Activated CD8-positive, alpha-beta T cell treated with anti-CD3 and anti-CD28 coated beads for 36 hours (primary cell): Measurements from ENCODE around the gene MAEA. TPM values are rescaled to one million over a fixed set of nuclear protein-coding genes. Genes with fewer than 3 reads are reported as not detected.

Experiments used
- ATAC-seq: fragments of 200-7000 bp; cut with Tn5 transposase; one replicate; pipeline ENCODE4 v1.10.0; 2021; ENCODE audit warnings: mild to moderate bottlenecking, moderate library complexity
- CTCF ChIA-PET: fragments of 350-600 bp; sonication (Branson Sonifier 250); formaldehyde crosslinking; loops from one replicate; lab custom pipeline; 2021; ENCODE audit warnings: antibody characterized with exemption; lab: Charles Lee
- POLR2A ChIA-PET: fragments of 350-600 bp; sonication (Branson Sonifier 250); formaldehyde crosslinking; loops from one replicate; lab custom pipeline; 2021; ENCODE audit warnings: antibody characterized with exemption; lab: Charles Lee
- DNase-seq: peaks from one replicate; pipeline ENCODE4 v3.0.0-alpha.2; 2020
- H3K27ac Mint-ChIP-seq: one replicate; pipeline ENCODE4 v1.8.0; 2021; ENCODE audit warnings: mild to moderate bottlenecking, mixed read lengths
- H3K27me3 Mint-ChIP-seq: one replicate; pipeline ENCODE4 v1.8.0; 2021; ENCODE audit warnings: mixed read lengths
- H3K36me3 Mint-ChIP-seq: one replicate; pipeline ENCODE4 v1.8.0; 2021; ENCODE audit warnings: low read depth, mixed read lengths
- H3K4me1 Mint-ChIP-seq: one replicate; pipeline ENCODE4 v1.8.0; 2021; ENCODE audit warnings: low read depth, mixed read lengths
- H3K4me3 Mint-ChIP-seq: one replicate; pipeline ENCODE4 v1.8.0; 2021; ENCODE audit warnings: mild to moderate bottlenecking, moderate library complexity, mixed read lengths
- H3K9me3 Mint-ChIP-seq: one replicate; pipeline ENCODE4 v1.8.0; 2021; ENCODE audit warnings: mixed read lengths
- intact Hi-C: fragments of 100-400 bp; cut with micrococcal nuclease; formaldehyde crosslinking; loops from one replicate; pipeline ENCODE4 v1.10.0; 2022
- total RNA-seq, 2 experiments: library from RNA; stranded (reverse); gene quantifications; one replicate each; pipeline ENCODE4 v1.2.3, GENCODE V29; 2021
- TF ChIP-seq, protein P1 (sequence below): fragments of 200-600 bp; IDR thresholded peaks from one replicate; pipeline ENCODE4 v1.8.0; 2022; ENCODE audit warnings: antibody characterized with exemption, mild to moderate bottlenecking

The MAEA gene
- total RNA-seq, 2 experiments from 2014 or later, result 32.3 to 37.0 TPM

DNA sequence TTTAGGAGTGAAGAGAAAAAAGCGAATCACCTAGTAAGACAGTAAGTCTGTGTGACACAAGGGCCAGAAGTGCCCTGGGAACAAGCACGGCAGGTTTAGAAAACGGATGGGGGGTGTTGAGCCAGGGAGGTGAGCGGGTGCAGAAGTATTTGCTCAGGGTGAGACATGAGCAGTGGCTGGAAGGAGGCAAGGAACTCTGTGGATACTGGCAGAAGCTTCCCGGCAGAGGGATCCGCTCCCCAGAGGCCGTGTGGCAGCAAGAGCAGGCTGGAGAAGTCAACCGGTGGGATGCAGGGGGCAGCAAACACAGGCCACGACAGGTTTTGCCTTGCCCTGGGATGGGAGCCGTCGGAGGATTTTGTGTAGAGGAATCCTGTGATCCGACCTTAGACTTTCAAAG, 55.0 kb downstream of the MAEA start:
- H3K4me3 Mint-ChIP-seq, result peak overlapping the region; percentile 81
- intact Hi-C loops, result no loop called here
- CTCF ChIA-PET, result interaction anchor here (2.5 kb wide), 1 partner anchor 54 kb away, joined by 5 read pairs; no protein-coding TSS in a partner anchor
- DNase-seq, result no peak
- H3K9me3 Mint-ChIP-seq, result no peaks in the 10 kb centered on the region
- H3K4me1 Mint-ChIP-seq, result peaks cover 32% of the 10 kb centered on the region
- peak overlapping the region; percentile 0 for H3K27ac Mint-ChIP-seq
- TF ChIP-seq, protein P1, sequence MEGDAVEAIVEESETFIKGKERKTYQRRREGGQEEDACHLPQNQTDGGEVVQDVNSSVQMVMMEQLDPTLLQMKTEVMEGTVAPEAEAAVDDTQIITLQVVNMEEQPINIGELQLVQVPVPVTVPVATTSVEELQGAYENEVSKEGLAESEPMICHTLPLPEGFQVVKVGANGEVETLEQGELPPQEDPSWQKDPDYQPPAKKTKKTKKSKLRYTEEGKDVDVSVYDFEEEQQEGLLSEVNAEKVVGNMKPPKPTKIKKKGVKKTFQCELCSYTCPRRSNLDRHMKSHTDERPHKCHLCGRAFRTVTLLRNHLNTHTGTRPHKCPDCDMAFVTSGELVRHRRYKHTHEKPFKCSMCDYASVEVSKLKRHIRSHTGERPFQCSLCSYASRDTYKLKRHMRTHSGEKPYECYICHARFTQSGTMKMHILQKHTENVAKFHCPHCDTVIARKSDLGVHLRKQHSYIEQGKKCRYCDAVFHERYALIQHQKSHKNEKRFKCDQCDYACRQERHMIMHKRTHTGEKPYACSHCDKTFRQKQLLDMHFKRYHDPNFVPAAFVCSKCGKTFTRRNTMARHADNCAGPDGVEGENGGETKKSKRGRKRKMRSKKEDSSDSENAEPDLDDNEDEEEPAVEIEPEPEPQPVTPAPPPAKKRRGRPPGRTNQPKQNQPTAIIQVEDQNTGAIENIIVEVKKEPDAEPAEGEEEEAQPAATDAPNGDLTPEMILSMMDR, result no peak
- no peak for ATAC-seq
- POLR2A ChIA-PET, result no interaction called here
- peaks cover 14% of the 10 kb centered on the region for H3K36me3 Mint-ChIP-seq
- no peaks in the 10 kb centered on the region for H3K27me3 Mint-ChIP-seq

DNA sequence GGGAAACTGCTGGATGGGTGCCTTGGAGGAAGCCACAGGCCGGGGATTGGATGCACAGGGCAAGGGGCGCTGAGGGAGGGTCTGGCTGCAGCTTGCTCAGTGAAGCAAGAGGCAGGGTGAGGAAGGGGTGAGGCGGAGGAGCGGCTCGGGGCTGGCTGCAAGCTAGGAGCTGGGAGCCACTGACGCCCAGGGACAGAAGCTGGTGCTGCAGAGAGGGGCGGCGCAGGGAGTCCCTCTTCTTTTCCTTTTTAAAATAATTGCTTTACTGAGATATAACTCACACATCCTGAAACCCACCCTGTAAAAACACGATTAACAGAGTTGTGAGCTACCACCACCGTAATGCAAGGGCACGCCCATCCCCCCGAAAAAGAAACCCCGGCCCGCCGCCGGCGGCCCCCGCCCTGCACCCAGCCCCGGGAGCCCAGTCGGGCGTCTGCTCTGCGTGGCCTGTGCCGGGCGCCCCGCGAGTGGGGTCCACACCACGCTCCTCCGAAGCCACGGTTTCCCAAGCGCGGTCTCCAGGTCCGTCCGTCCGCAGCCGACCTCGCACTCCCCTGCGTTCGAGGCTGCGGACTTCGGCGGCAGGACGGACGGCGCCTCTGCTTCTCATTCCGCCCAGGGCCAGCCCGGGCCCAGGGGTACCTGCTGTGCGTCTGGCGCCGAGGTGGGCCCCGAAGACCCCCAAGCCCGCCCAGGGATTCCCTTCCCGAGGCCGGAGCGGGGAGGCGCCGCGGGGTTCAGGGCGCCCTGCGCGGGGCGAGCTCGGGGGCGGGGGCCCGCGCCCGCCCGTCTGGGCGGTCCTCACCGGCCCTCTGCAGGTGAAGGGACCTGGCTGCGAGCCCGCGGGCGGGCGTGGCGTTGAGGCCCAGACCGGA, 56.5 kb downstream of the MAEA start:
- CTCF ChIA-PET, result interaction anchor here (0.9 to 2.5 kb wide), 13 partner anchors 10 to 216 kb away, joined by 3 to 7 read pairs (median 4); no protein-coding TSS in a partner anchor
- TF ChIP-seq, protein P1, result no peak
- H3K9me3 Mint-ChIP-seq, result no peaks in the 10 kb centered on the region
- DNase-seq (peak; percentile 51), ATAC-seq (peak; percentile 18)
- POLR2A ChIA-PET, result interaction anchor here (0.6 to 3.1 kb wide), 10 partner anchors 11 to 447 kb away, joined by 3 to 23 read pairs (median 3); partner anchors contain the start of genes CTBP1, MAEA and SLBP
- intact Hi-C loops, result loop anchor here (2.0 kb wide), 1 partner anchor 97 kb away; the partner anchor contains the start of gene CTBP1
- peaks cover 40% of the 10 kb centered on the region for H3K4me1 Mint-ChIP-seq
- no peaks in the 10 kb centered on the region for H3K27me3 Mint-ChIP-seq
- peak overlapping the region; percentile 70 for H3K27ac Mint-ChIP-seq
- peak overlapping the region; percentile 81 for H3K4me3 Mint-ChIP-seq
- peaks cover 3% of the 10 kb centered on the region for H3K36me3 Mint-ChIP-seq

DNA sequence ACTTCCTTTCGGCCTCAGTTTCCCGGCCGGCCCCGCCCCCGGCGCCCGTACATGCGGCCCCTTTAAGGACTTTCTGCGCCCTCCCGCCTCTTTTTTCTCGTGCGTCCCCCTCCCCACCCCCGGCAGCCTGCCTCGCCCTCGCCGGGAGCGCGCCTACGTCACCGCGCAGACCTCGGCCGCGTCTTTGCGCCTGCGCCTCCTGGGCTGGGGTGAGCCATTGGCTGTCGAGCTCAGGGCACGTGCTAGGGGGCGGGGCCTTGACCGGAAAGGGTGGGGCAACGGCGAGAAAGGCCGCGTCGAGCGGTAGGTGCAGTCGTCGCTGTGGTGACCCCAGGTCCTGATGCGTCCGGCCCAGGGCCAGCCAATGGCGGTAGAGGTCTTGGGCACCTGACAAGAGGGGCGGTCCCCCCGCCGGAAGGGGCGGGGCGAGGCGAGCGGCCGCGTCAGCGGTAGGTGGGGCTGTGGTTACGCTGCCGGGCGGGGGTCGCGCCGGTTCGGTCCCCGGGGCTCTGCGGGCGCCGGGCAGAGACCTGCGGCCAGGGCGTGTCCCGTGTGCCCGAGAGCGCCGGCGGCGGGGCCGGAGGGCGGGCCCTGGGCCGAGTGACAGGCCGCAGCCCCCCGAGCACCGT, 57.2 kb downstream of the MAEA start, which contains the start of gene UVSSA:
UVSSA (plus strand) TSS at position 428 of the 629 bp plus-strand sequence. CDS start 884 bp downstream, outside the sequence.
- ChIA-PET CTCF (interaction anchor here (0.7 to 2.5 kb wide), 13 partner anchors 9 to 217 kb away, joined by 3 to 7 read pairs (median 4); no protein-coding TSS in a partner anchor), POLR2A (interaction anchor here (0.6 to 3.1 kb wide), 10 partner anchors 12 to 447 kb away, joined by 3 to 23 read pairs (median 3); partner anchors contain the start of genes CTBP1, MAEA and SLBP)
- intact Hi-C loops, result loop anchor here (2.0 kb wide), 1 partner anchor 98 kb away; the partner anchor contains the start of gene CTBP1
- Mint-ChIP-seq H3K9me3 (no peaks in the 10 kb centered on the region), H3K4me1 (peaks cover 43% of the 10 kb centered on the region), H3K27ac (peak within 1 kb of the TSS; percentile 90), H3K36me3 (peaks cover under 1% of the 10 kb centered on the region), H3K27me3 (no peaks in the 10 kb centered on the region), H3K4me3 (peak within 1 kb of the TSS; percentile 84)
- TF ChIP-seq, protein P1, result no peak
- ATAC-seq (peak; percentile 96), DNase-seq (peak; percentile 100)

- CTCF ChIA-PET, result interaction anchor here (0.7 to 2.5 kb wide), 12 partner anchors 8 to 216 kb away, joined by 3 to 7 read pairs (median 4); no protein-coding TSS in a partner anchor
- Mint-ChIP-seq H3K4me1 (peaks cover 41% of the 10 kb centered on the region), H3K9me3 (no peaks in the 10 kb centered on the region), H3K36me3 (no peaks in the 10 kb centered on the region), H3K4me3 (peak overlapping the region; percentile 84), H3K27me3 (no peaks in the 10 kb centered on the region), H3K27ac (peak overlapping the region; percentile 90)
- ATAC-seq (peak; percentile 25), DNase-seq (peak; percentile 63)
- TF ChIP-seq, protein P1, result no peak
- intact Hi-C loops, result loop anchor here (2.0 kb wide), 1 partner anchor 99 kb away; the partner anchor contains the start of gene CTBP1
- POLR2A ChIA-PET, result interaction anchor here (1.3 to 3.1 kb wide), 3 partner anchors 58 to 179 kb away, joined by 3 to 23 read pairs (median 5); partner anchors contain the start of gene MAEA
Observed at GRCh38 chr4:1347410-1347864, 57.7 kb downstream of the MAEA start.
